ENCODE results near the gene FUT7. TPM values are rescaled to one million over a fixed set of nuclear protein-coding genes. Genes with fewer than 3 reads are reported as not detected.

The FUT7 gene
- total and polyA plus RNA-seq, 2 of the 8 experiments (the other 6 are each of a cell fraction or from before 2014, with no cell fraction given): not detected

GRCh38 chr9:137028263-137029057 lies 3.4 kb downstream of the FUT7 start (continued):
- TF ChIP-seq SP1 (IDR thresholded peaks at IDR 0.05; ENCODE audit: low read depth, low read length): no peak
- TF ChIP-seq HDAC2 (IDR thresholded peaks at IDR 0.05; ENCODE audit: borderline replicate concordance in 1 of 2, low read depth in 2 of 2, low read length in 2 of 2): no peak
- no peak for TF ChIP-seq ATF2 (IDR thresholded peaks at IDR 0.05; ENCODE audit: low read length)
- no peak; the same call in none of the 2 replicates for TF ChIP-seq MAX (IDR thresholded peaks at IDR 0.05)
- no peak for TF ChIP-seq SUZ12 (IDR thresholded peaks at IDR 0.05; ENCODE audit: low read length)
- no peak for TF ChIP-seq ZNF274 (IDR thresholded peaks at IDR 0.05; ENCODE audit: borderline replicate concordance, extremely low read depth, low read length)
- no peak for TF ChIP-seq KDM5A (IDR thresholded peaks at IDR 0.05; ENCODE audit: low read length)
- TF ChIP-seq CBX8 (IDR thresholded peaks at IDR 0.05; ENCODE audit: borderline replicate concordance, low read depth, low read length): no peak
- TF ChIP-seq SIN3A (conservative IDR thresholded peaks at IDR 0.05 in 1 of 2, IDR thresholded peaks at IDR 0.05 in 1 of 2; ENCODE audit: low read depth in 1 of 2, low read length in 2 of 2): no peak; a peak in 1 of 4 replicates
- TF ChIP-seq KDM1A (IDR thresholded peaks at IDR 0.05; ENCODE audit: borderline replicate concordance, low read length): no peak; the same call in 1 of the 2 replicates
- no peak for TF ChIP-seq TEAD4 (IDR thresholded peaks at IDR 0.05; ENCODE audit: low read depth, low read length)
- no peak for TF ChIP-seq TCF12 (IDR thresholded peaks at IDR 0.05; ENCODE audit: low read depth, low read length)
- no peak for TF ChIP-seq FOSL1 (IDR thresholded peaks at IDR 0.05; ENCODE audit: insufficient read depth, low read depth, low read length)
- TF ChIP-seq BRCA1 (IDR thresholded peaks at IDR 0.05; ENCODE audit: low read depth, low read length): no peak
- no peak for TF ChIP-seq JUND (IDR thresholded peaks at IDR 0.05; ENCODE audit: low read length)
- no peak for TF ChIP-seq PHF8 (conservative IDR thresholded peaks at IDR 0.05; ENCODE audit: low read depth, low read length)
- TF ChIP-seq RBBP5 (IDR thresholded peaks at IDR 0.05; ENCODE audit: borderline replicate concordance, low read depth, low read length): no peak
- no peak for TF ChIP-seq BACH1 (IDR thresholded peaks at IDR 0.05; ENCODE audit: low read length)
- TF ChIP-seq HDAC6 (IDR thresholded peaks at IDR 0.05; ENCODE audit: low read depth, low read length): no peak
- TF ChIP-seq POLR2AphosphoS5 (IDR thresholded peaks at IDR 0.05; ENCODE audit: low read depth, low read length): no peak
- TF ChIP-seq RAD21 (IDR thresholded peaks at IDR 0.05 in 1 of 2, conservative IDR thresholded peaks at IDR 0.05 in 1 of 2; ENCODE audit: low read depth in 2 of 2, low read length in 2 of 2): peak; percentile 8 to 21; a peak in 2 of 4 replicates
- TF ChIP-seq YY1 (IDR thresholded peaks at IDR 0.05; ENCODE audit: low read depth, low read length): no peak
